Stimulated activated naive CD4-positive, alpha-beta T cell treated with Interleukin-2 at 50 U/mL for 16 hours (primary cell): ENCODE data around the gene C1QTNF1.

ENCODE experiments used
- DNase-seq: peaks from one replicate; lab custom pipeline; 2025; lab: John Stamatoyannopoulos, UW

C1QTNF1 gene

GRCh38 chr17:79023886-79024771, at the start of gene C1QTNF1:
Gene C1QTNF1, plus strand, starts transcription at chr17:79024169. Its CDS starts 19,800 bp downstream, at chr17:79043969.
- DNase-seq, result peak; percentile 37

- DNase-seq, result no peak
Measured at GRCh38 chr17:78974635-78975591, 49.1 kb upstream of the C1QTNF1 start.

GRCh38 chr17:78976907-78977680, 46.9 kb upstream of the C1QTNF1 start:
- DNase-seq, result no peak

- no peak for DNase-seq
Measured at GRCh38 chr17:78977681-78977943, 46.4 kb upstream of the C1QTNF1 start.

GRCh38 chr17:78977997-78978973, 45.7 kb upstream of the C1QTNF1 start:
- no peak for DNase-seq

- no peak for DNase-seq
Measured at GRCh38 chr17:78979780-78980623, 44.0 kb upstream of the C1QTNF1 start, which contains the start of gene LGALS3BP. Gene LGALS3BP, minus strand, starts transcription at chr17:78979923. Its CDS starts 2,732 bp downstream, at chr17:78977191.

- DNase-seq, result no peak
Measured at GRCh38 chr17:78980624-78980972, 43.4 kb upstream of the C1QTNF1 start.

GRCh38 chr17:78981010-78981888, 42.7 kb upstream of the C1QTNF1 start:
- no peak for DNase-seq

GRCh38 chr17:78985395-78985794, 38.6 kb upstream of the C1QTNF1 start:
- DNase-seq, result no peak

- no peak for DNase-seq
Measured at GRCh38 chr17:78986048-78986648, 37.8 kb upstream of the C1QTNF1 start.

- no peak for DNase-seq
Measured at GRCh38 chr17:78986649-78987328, 37.2 kb upstream of the C1QTNF1 start.

- no peak for DNase-seq
Measured at GRCh38 chr17:78988152-78988551, 35.8 kb upstream of the C1QTNF1 start.

- DNase-seq, result no peak
Measured at GRCh38 chr17:78990349-78991016, 33.5 kb upstream of the C1QTNF1 start.

GRCh38 chr17:78991017-78991738, 32.8 kb upstream of the C1QTNF1 start:
- no peak for DNase-seq

- DNase-seq, result no peak
Measured at GRCh38 chr17:78991906-78992532, 31.9 kb upstream of the C1QTNF1 start.

GRCh38 chr17:78992542-78993212, 31.3 kb upstream of the C1QTNF1 start:
- no peak for DNase-seq
